Psoas muscle (tissue), 8 donors: ENCODE data around the gene TSPAN31. TPM values are rescaled to one million over a fixed set of nuclear protein-coding genes. Genes with fewer than 3 reads are reported as not detected.

Source experiments
- ATAC-seq, 4 donors: fragments of 200-7000 bp; cut with Tn5 transposase; one replicate each; pipeline ENCODE4 v1.9.1; 2020; ENCODE audit warnings: moderate library complexity in 3 of 4, mild to moderate bottlenecking in 2 of 4
- DNase-seq, 2 donors: peaks; one replicate each; pipeline ENCODE4 v3.0.0-alpha.2; 2020
- H3K27ac ChIP-seq: fragments of 200-600 bp; one replicate; pipeline ENCODE4 v1.8.0; 2022
- H3K27me3 ChIP-seq, 3 donors: fragments of 200-600 bp in 1 of 3; one replicate each; pipeline versions ENCODE4 v1.6.1 to v1.8.0; 2013 to 2022; ENCODE audit warnings: low read length in 2 of 3, mild to moderate bottlenecking in 2 of 3, moderate library complexity in 1 of 3; ENCODE audit not compliant: insufficient read depth in 3 of 3
- H3K36me3 ChIP-seq, 2 donors: fragments of 200-600 bp in 1 of 2; one replicate each; pipeline versions ENCODE4 v1.6.1 to v1.8.0; 2013 to 2022; ENCODE audit warnings: low read depth in 1 of 2, mild to moderate bottlenecking in 1 of 2, moderate library complexity in 1 of 2; ENCODE audit not compliant: insufficient read depth in 1 of 2
- H3K4me1 ChIP-seq: fragments of 200-600 bp; one replicate; pipeline ENCODE4 v1.8.0; 2022
- H3K4me3 ChIP-seq: fragments of 200-600 bp; one replicate; pipeline ENCODE4 v1.8.0; 2022; ENCODE audit warnings: mild to moderate bottlenecking
- H3K9me3 ChIP-seq: fragments of 200-600 bp; one replicate; pipeline ENCODE4 v1.8.0; 2022
- CTCF ChIP-seq: fragments of 200-600 bp; IDR thresholded peaks from one replicate; pipeline ENCODE4 v1.8.0; 2022; ENCODE audit warnings: antibody characterized with exemption
- WGBS, 3 donors: extraction: QIAGEN DNeasy Blood & Tissue Kit; methylation state at CpG; one replicate each; pipeline versions ENCODE4 v1.1.6 to v1.1.7; 2013; 5-methylcytosine and 5-hydroxymethylcytosine counted together
- intact Hi-C, 2 donors: fragments of 100-400 bp; cut with DNase I; formaldehyde crosslinking; loops; one replicate each; pipeline versions ENCODE4 v1.11.0 to v1.14.2; 2022
- polyA plus RNA-seq, 3 donors: library from polyadenylated mRNA; stranded (reverse); fragments of 200-250 nt; gene quantifications; one replicate each; pipeline ENCODE4 v1.2.3, GENCODE V29; 2013
- total RNA-seq, 4 donors: library from RNA; stranded (reverse); fragmentation: NEBNext Ultra II Directional in 2 of 4; extraction: Animal tissue kit (Norgen Biotek cat#: 25700) in 2 of 4; gene quantifications; one replicate each; pipeline versions ENCODE4 v1.2.1 to v1.2.4, GENCODE V29; 2021 to 2023
- donor health status: healthy with polysubstance abuse.
- donor health status: DM: no; HTN: no; CAD: no; lungs with moderate emphysema.
- donor health status: Bipolar disorder and iron deficiency.
- donor health status: healthy.
- donor health status: DM: yes; HTN: yes; CAD: no.
- donor health status: DM: no; HTN: no; CAD: no.
- donor health status: DM: no; HTN: no; CAD: no.
- donor health status: DM: yes; HTN: yes; CAD: no.

TSPAN31 gene
- total and polyA plus RNA-seq, 7 donors, result 14.6 to 31.2 (median 20.6) TPM

GRCh38 chr12:57741844-57742738, 2.7 kb upstream of the TSPAN31 start:
- Histone ChIP-seq H3K36me3 (peaks cover 4 to 13% of the 10 kb centered on the region in 2 donors), H3K4me1 (peaks cover 20% of the 10 kb centered on the region), H3K27me3 (peaks cover 0 to 36% (median 15%) of the 10 kb centered on the region in 3 donors), H3K4me3 (peak overlapping the region; percentile 15), H3K9me3 (no peaks in the 10 kb centered on the region), H3K27ac (peak overlapping the region; percentile 16)
- ATAC-seq (no peak), DNase-seq (peak in 1 of 2 donors; percentile 67)
- intact Hi-C loops, result no loop called here
- WGBS, 3 donors, result 46 to 52% (median 48%) methylated on average over 14 of the region's 14 CpGs
- no peak for TF ChIP-seq CTCF

- intact Hi-C loops, result no loop called here
- peak overlapping the region; percentile 97 for H3K27ac ChIP-seq
- peaks cover 0 to 20% (median 5%) of the 10 kb centered on the region in 3 donors for H3K27me3 ChIP-seq
- WGBS, 3 donors, result 94 to 96% (median 96%) methylated on average over 2 of the region's 2 CpGs
- no peak for TF ChIP-seq CTCF
- H3K36me3 ChIP-seq, result peaks cover 11 to 29% of the 10 kb centered on the region in 2 donors
- H3K4me3 ChIP-seq, result peak overlapping the region; percentile 96
- no peak for ATAC-seq
- no peak for DNase-seq
- peaks cover 11% of the 10 kb centered on the region for H3K4me1 ChIP-seq
- no peaks in the 10 kb centered on the region for H3K9me3 ChIP-seq
Measured at GRCh38 chr12:57743769-57744168, 1.1 kb upstream of the TSPAN31 start.

- peak overlapping the region; percentile 96 for H3K4me3 ChIP-seq
- ATAC-seq, result peak; percentile 76 to 79 (median 78)
- peak overlapping the region; percentile 97 for H3K27ac ChIP-seq
- TF ChIP-seq CTCF, result no peak
- intact Hi-C loops, result no loop called here
- H3K9me3 ChIP-seq, result no peaks in the 10 kb centered on the region
- DNase-seq, result peak; percentile 78 to 87
- peaks cover 11% of the 10 kb centered on the region for H3K4me1 ChIP-seq
- 4 to 6% (median 5%) methylated on average over 21 of the region's 21 CpGs for WGBS, 3 donors
- H3K27me3 ChIP-seq, result peaks cover 0 to 14% (median 3%) of the 10 kb centered on the region in 3 donors
- peaks cover 14 to 35% of the 10 kb centered on the region in 2 donors for H3K36me3 ChIP-seq
Measured at GRCh38 chr12:57744194-57744776, 554 bp upstream of the TSPAN31 start.

- intact Hi-C loops, result no loop called here
- peak overlapping the region; percentile 96 for H3K4me3 ChIP-seq
- no peak for DNase-seq
- peaks cover 0 to 8% (median 3%) of the 10 kb centered on the region in 3 donors for H3K27me3 ChIP-seq
- H3K36me3 ChIP-seq, result peaks cover 16 to 47% of the 10 kb centered on the region in 2 donors
- no peaks in the 10 kb centered on the region for H3K9me3 ChIP-seq
- ATAC-seq, result peak; percentile 6 to 32 (median 14)
- peaks cover 17% of the 10 kb centered on the region for H3K4me1 ChIP-seq
- no peak for TF ChIP-seq CTCF
- peak overlapping the region; percentile 97 for H3K27ac ChIP-seq
- WGBS, 3 donors, result 32 to 38% (median 34%) methylated on average over 8 of the region's 8 CpGs
Measured at GRCh38 chr12:57745485-57745881, 644 bp downstream of the TSPAN31 start.
